Measurements from ENCODE around the gene LYPLA2.

The LYPLA2 gene

DNA sequence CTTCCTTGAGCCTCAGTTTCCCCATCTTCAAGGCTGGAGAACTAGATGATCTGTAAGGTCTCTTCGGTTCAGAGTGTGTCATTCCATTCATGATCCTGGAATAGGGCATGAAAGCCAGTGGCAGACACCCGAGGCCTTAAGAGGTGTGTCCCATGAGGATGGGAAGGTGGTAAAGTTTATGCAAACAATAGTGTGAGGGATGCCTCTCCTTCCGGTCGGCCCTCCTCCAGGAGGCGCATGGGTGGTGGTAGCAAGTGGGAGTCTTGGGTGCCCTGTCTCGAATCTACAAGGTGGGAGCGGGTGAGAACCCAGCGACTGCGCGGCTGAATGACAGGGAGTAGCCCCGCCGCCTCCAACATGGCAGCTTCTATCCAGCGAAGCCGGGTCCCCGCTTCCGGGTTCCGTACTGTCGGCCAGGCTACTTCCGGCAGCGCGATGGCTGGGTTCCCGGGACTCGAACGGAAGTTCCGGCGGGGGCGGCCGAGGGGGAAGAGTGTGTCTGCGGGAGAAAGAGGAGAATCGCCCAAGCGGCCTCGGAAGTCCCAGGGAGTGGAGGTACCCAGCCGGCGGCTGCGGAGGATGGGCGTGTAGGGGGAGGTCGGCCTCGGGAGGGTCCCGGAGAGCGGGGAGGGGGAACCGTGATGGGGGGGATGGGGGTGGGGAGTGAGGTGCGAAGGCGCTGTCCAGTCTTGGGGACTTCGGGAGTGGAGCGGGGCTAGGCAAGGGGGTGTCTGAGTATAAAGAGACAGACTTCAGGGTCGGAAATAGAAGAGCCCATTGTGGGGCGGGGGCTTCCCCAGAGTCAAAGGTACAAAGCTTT, at the start of gene LYPLA2:
Gene LYPLA2 (plus strand): TSS at position 450 of the 820 bp plus-strand sequence. CDS start 1,538 bp downstream, outside the sequence.
- TF ChIP-seq, protein P1, sequence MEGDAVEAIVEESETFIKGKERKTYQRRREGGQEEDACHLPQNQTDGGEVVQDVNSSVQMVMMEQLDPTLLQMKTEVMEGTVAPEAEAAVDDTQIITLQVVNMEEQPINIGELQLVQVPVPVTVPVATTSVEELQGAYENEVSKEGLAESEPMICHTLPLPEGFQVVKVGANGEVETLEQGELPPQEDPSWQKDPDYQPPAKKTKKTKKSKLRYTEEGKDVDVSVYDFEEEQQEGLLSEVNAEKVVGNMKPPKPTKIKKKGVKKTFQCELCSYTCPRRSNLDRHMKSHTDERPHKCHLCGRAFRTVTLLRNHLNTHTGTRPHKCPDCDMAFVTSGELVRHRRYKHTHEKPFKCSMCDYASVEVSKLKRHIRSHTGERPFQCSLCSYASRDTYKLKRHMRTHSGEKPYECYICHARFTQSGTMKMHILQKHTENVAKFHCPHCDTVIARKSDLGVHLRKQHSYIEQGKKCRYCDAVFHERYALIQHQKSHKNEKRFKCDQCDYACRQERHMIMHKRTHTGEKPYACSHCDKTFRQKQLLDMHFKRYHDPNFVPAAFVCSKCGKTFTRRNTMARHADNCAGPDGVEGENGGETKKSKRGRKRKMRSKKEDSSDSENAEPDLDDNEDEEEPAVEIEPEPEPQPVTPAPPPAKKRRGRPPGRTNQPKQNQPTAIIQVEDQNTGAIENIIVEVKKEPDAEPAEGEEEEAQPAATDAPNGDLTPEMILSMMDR (IDR thresholded peaks at IDR 0.05; ENCODE audit: low read depth, low read length, missing control alignments) = no peak
- peak within 1 kb of the TSS; percentile 89 for H3K4me3 ChIP-seq (ENCODE audit: low read depth, low read length)
- in situ Hi-C loops (cut with HindIII; ENCODE audit: low sequenced_read_pairs) = no loop called here
- peak; percentile 71 for DNase-seq (ENCODE audit: low read depth)

DNA sequence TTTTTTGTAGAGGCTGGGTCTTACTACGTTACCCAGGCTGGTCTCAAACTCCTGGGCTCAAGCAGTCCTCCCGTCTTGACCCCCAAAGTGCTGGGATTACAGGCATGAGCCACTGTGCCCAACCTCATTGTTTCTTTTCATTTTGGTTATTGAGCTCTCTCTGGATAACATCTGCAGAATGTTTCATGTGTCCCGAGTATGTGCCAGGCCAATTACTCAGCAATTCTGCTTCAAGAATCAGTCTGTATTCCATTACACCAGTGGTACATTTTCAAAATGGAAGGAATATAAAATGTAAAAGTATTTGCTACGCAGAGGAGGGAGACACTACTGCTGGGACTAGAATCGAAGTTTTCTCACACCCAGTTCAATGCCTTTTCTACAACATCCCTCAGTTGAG, 49.3 kb upstream of the LYPLA2 start:
- TF ChIP-seq, protein P1 (IDR thresholded peaks at IDR 0.05; ENCODE audit: low read depth, low read length, missing control alignments) = no peak
- DNase-seq (ENCODE audit: low read depth) = no peak
- no peak overlapping the region for H3K4me3 ChIP-seq (ENCODE audit: low read depth, low read length)
- in situ Hi-C loops (cut with HindIII; ENCODE audit: low sequenced_read_pairs) = no loop called here

DNA sequence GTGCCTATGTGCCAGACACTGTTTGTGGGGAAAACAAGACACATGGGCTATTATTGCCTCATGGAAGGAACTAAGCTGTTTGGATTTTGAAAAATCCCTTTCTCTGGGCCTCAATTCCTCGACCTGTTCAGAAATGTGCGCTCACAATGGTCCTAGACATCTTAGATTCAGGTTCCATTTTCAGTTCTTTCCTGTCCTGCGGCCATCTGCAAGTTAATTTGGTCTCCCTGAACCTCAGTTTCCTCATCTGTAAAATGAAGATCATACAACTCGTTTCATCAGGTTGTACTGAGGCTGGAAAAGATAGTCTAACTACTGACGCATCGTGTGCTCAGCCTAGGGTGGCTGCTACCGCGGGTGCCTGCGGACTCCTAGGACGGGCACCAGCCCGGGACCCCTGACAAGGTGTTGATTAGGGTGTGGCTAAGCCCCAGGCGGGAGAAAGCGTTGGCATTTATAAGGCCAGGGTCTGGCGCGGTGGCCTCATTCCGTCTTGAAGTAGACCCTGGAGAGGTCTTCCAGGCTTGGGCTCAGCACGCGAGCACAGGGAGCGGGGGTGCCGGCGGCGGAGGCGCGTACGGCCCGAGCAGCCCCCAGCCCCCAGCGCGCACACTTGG, 48.2 kb upstream of the LYPLA2 start:
- H3K4me3 ChIP-seq (ENCODE audit: low read depth, low read length) = peak overlapping the region; percentile 77
- in situ Hi-C loops (cut with HindIII; ENCODE audit: low sequenced_read_pairs) = no loop called here
- TF ChIP-seq, protein P1 (IDR thresholded peaks at IDR 0.05; ENCODE audit: low read depth, low read length, missing control alignments) = no peak
- DNase-seq (ENCODE audit: low read depth) = no peak

GRCh38 chr1:23743287-23744152, 47.4 kb upstream of the LYPLA2 start, which contains the start of gene ELOA:
ELOA (plus strand) TSS chr1:23743471; CDS start chr1:23743504, 33 bp downstream.
- in situ Hi-C loops (cut with HindIII; ENCODE audit: low sequenced_read_pairs) = no loop called here
- DNase-seq (ENCODE audit: low read depth) = no peak
- H3K4me3 ChIP-seq (ENCODE audit: low read depth, low read length) = peak within 1 kb of the TSS; percentile 77
- TF ChIP-seq, protein P1 (IDR thresholded peaks at IDR 0.05; ENCODE audit: low read depth, low read length, missing control alignments) = no peak

DNA sequence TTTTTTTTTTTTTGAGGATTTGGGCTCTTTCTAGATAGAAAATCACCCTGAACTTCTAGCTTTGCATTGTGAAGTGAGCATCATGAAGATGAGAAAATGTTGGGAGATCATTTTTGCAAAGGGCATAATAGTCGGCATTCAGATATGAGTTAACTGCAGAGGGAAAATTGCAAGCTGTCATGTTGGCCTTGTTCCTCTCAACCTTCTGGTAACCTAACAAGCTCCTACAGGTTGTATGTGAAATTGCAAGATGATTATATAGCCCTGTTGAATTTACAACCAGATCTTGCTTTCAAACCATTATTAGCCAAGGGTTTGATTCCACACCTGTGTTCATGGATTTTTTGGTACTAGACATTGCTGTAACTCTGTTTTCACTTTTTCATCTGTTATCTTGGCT, 45.4 kb upstream of the LYPLA2 start:
- in situ Hi-C loops (cut with HindIII; ENCODE audit: low sequenced_read_pairs) = no loop called here
- no peak for DNase-seq (ENCODE audit: low read depth)
- TF ChIP-seq, protein P1 (IDR thresholded peaks at IDR 0.05; ENCODE audit: low read depth, low read length, missing control alignments) = peak; percentile 41
- H3K4me3 ChIP-seq (ENCODE audit: low read depth, low read length) = no peak overlapping the region

DNA sequence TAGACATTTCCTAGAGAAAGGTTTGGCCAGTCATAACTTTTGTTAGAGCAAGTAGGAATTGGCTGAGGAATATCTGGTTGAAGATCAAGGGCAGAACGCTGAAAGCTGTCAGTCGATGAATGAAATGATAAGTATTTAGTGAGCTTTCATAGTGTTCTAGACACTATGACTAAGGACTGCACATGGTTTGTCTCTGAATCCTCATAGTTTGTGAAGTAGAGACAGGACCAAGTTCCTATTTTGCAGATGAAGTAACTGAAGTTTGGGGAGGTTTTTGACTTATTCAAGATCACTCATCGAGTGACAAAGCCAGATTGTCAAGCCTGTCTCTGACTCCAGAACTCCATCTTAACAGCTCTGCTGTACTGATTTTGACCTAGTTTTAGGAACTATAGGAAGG, 42.9 kb upstream of the LYPLA2 start:
- TF ChIP-seq, protein P1 (IDR thresholded peaks at IDR 0.05; ENCODE audit: low read depth, low read length, missing control alignments) = no peak
- H3K4me3 ChIP-seq (ENCODE audit: low read depth, low read length) = no peak overlapping the region
- in situ Hi-C loops (cut with HindIII; ENCODE audit: low sequenced_read_pairs) = no loop called here
- no peak for DNase-seq (ENCODE audit: low read depth)
